Ectodermal cell (in vitro differentiated cells): Measurements from ENCODE around the gene ADAMTS6.

Experiments used
- H3K27ac ChIP-seq: 2 replicates; pipeline ENCODE4 v1.7.0; 2013; ENCODE audit warnings: mild to moderate bottlenecking, low read depth, low read length; ENCODE audit not compliant: insufficient read depth, poor library complexity, severe bottlenecking
- H3K27me3 ChIP-seq: 2 replicates; pipeline ENCODE4 v1.7.0; 2013; ENCODE audit warnings: mild to moderate bottlenecking, low read length; ENCODE audit not compliant: insufficient read depth, control insufficient read depth, poor library complexity, severe bottlenecking
- H3K36me3 ChIP-seq: one replicate; pipeline ENCODE4 v1.7.0; 2013; ENCODE audit warnings: low read length; ENCODE audit not compliant: control insufficient read depth, insufficient read depth
- H3K4me1 ChIP-seq: one replicate; pipeline ENCODE4 v1.7.0; 2013; ENCODE audit warnings: low read length; ENCODE audit not compliant: control insufficient read depth, insufficient read depth
- H3K4me3 ChIP-seq: 2 replicates; pipeline ENCODE4 v1.7.0; 2013; ENCODE audit warnings: low read depth, low read length, control low read depth; ENCODE audit not compliant: insufficient read depth
- H3K9me3 ChIP-seq: 2 replicates; pipeline ENCODE4 v1.7.0; 2013; ENCODE audit warnings: mild to moderate bottlenecking, low read length, moderate library complexity; ENCODE audit not compliant: control insufficient read depth
- WGBS, 2 experiments: methylation state at CpG; one replicate each; pipeline ENCODE4 v1.1.7; 2013; ENCODE audit warnings: missing lambda C conversion rate in 2 of 2; 5-methylcytosine and 5-hydroxymethylcytosine counted together

ADAMTS6 gene

GRCh38 chr5:65102371-65102975 lies 379.2 kb downstream of the ADAMTS6 start:
- H3K9me3 ChIP-seq, result no peaks in the 10 kb centered on the region
- H3K27ac ChIP-seq, result no peak overlapping the region
- H3K36me3 ChIP-seq, result no peaks in the 10 kb centered on the region
- peak overlapping the region; percentile 18 for H3K4me3 ChIP-seq
- no peaks in the 10 kb centered on the region for H3K27me3 ChIP-seq
- no peaks in the 10 kb centered on the region for H3K4me1 ChIP-seq
- 73 to 78% methylated on average over 17 of the region's 17 CpGs for WGBS, 2 experiments

DNA sequence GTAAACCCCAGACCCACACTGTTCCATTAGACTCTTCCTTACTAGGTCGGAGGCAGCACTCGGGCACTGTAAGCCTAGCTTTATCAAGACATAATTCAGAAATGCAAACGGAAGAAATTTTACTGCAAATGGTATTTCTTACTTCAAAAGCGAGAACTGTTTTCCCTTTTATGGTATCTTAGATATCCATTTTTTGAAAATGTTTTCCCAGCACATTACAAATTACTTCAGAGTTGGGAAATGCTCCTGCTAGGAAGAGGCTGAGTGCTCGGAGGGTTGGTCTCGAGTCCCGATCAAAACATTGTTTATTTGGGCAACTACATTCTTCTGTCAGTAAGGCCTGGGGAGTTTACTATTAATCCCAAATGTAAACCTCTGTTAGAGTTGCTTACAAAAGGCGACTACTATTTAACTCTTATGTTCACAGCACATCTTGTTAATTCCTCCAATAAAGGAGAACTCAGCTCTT lies 380.1 kb downstream of the ADAMTS6 start:
- Histone ChIP-seq H3K27me3 (no peaks in the 10 kb centered on the region), H3K36me3 (no peaks in the 10 kb centered on the region), H3K27ac (no peak overlapping the region), H3K4me3 (no peak overlapping the region), H3K4me1 (no peaks in the 10 kb centered on the region), H3K9me3 (no peaks in the 10 kb centered on the region)
- 93 to 99% methylated on average over 8 of the region's 8 CpGs for WGBS, 2 experiments

DNA sequence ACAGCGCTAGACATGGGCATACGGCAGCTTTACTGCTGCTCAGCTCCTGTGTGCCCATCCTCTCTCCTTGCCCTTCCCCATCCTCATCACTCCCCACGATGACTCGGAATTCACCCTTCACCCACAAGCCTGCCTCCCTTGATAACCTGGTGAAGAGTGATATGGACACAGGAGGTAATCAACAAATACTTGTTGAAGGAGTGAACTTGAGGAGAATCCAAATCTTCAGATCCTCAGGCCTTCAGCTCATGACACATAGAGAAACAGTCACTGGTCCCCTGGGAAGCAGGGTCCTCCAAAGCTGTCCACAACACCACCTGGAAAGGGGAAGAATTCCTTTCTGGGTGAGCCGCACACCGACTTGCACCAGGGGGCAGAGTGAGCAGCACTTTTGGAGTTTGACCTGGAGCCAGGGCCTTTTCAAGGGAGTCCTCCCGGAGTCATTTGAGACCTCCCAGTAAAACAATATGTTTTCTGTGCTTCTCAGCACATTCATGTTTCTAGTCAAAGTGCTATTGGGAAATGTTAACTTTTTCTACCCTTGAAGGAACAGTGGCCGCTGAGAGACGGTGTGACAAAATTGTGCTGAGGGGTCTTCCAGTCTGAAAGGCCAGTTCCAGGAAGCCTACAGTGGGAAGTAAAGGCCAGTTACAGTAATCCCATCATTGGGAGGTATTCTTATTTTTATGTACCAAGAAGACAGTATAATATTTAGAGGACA lies 380.6 kb downstream of the ADAMTS6 start:
- no peaks in the 10 kb centered on the region for H3K27me3 ChIP-seq
- WGBS, 2 experiments, result 67 to 73% methylated on average over 8 to 9 of the region's 9 CpGs
- no peaks in the 10 kb centered on the region for H3K36me3 ChIP-seq
- H3K27ac ChIP-seq, result no peak overlapping the region
- H3K4me3 ChIP-seq, result no peak overlapping the region
- no peaks in the 10 kb centered on the region for H3K9me3 ChIP-seq
- H3K4me1 ChIP-seq, result no peaks in the 10 kb centered on the region
